Mesothelial cell of epicardium (in vitro differentiated cells): Measurements from ENCODE around the gene KICS2. TPM values are rescaled to one million over a fixed set of nuclear protein-coding genes. Genes with fewer than 3 reads are reported as not detected.
"Not testable (repeated sequence)": the region's sequence is repeated elsewhere in the genome, so short reads cannot be mapped to it uniquely, and the experiment has no call there.

Source experiments
- DNase-seq, 2 experiments: peaks; one replicate each; pipeline ENCODE4 v3.0.0; 2021; ENCODE audit warnings: low spot score in 2 of 2; ENCODE audit not compliant: unreplicated experiment in 2 of 2
- H3K27ac Mint-ChIP-seq: 2 replicates; pipeline ENCODE4 v1.8.0; 2021; ENCODE audit warnings: mixed read lengths
- H3K27me3 Mint-ChIP-seq: 2 replicates; pipeline ENCODE4 v1.8.0; 2021; ENCODE audit warnings: low read depth, mixed read lengths
- H3K36me3 Mint-ChIP-seq: 2 replicates; pipeline ENCODE4 v1.8.0; 2021; ENCODE audit warnings: mixed read lengths
- H3K4me1 Mint-ChIP-seq: 2 replicates; pipeline ENCODE4 v1.8.0; 2021; ENCODE audit warnings: mixed read lengths
- H3K4me3 Mint-ChIP-seq: 2 replicates; pipeline ENCODE4 v1.8.0; 2021; ENCODE audit warnings: mild to moderate bottlenecking, moderate library complexity, mixed read lengths
- H3K9me3 Mint-ChIP-seq: 2 replicates; pipeline ENCODE4 v1.8.0; 2021; ENCODE audit warnings: mixed read lengths
- total RNA-seq: library from RNA; stranded (reverse); gene quantifications from 3 replicates; pipeline ENCODE4 v1.2.1, GENCODE V29; 2021
- TF ChIP-seq, protein P1 (sequence below): fragments of 200-600 bp; sonication (generic); IDR thresholded peaks from one replicate; pipeline ENCODE4 v1.5.0; 2021; ENCODE audit warnings: antibody characterized with exemption; ENCODE audit not compliant: unreplicated experiment

The KICS2 gene
- total RNA-seq, 1 donor from 2014 or later: 7.2 TPM

DNA sequence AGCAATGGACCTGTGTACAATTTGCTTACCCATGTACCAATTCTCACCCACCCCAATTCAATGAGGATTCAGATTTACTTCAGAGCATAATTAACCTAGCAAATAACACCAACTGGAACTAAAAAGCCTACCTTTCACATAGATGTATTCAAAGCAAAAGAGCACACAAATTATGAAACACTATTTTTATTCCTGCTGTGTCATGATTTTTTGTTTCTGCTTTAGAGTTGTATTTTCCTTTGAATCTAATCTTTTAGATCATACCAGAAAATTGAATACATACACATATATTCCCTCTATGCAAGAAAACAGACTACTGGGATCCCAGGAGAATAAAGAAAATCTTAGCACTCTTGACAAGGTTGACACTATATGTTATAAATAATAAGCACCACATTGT is 5.9 kb downstream of the KICS2 start:
- no peak for DNase-seq
- Mint-ChIP-seq H3K9me3 (peaks cover 8% of the 10 kb centered on the region), H3K36me3 (peaks cover 16% of the 10 kb centered on the region), H3K4me1 (peaks cover 9% of the 10 kb centered on the region), H3K4me3 (no peak overlapping the region), H3K27ac (no peak overlapping the region), H3K27me3 (no peaks in the 10 kb centered on the region)
- TF ChIP-seq, protein P1, sequence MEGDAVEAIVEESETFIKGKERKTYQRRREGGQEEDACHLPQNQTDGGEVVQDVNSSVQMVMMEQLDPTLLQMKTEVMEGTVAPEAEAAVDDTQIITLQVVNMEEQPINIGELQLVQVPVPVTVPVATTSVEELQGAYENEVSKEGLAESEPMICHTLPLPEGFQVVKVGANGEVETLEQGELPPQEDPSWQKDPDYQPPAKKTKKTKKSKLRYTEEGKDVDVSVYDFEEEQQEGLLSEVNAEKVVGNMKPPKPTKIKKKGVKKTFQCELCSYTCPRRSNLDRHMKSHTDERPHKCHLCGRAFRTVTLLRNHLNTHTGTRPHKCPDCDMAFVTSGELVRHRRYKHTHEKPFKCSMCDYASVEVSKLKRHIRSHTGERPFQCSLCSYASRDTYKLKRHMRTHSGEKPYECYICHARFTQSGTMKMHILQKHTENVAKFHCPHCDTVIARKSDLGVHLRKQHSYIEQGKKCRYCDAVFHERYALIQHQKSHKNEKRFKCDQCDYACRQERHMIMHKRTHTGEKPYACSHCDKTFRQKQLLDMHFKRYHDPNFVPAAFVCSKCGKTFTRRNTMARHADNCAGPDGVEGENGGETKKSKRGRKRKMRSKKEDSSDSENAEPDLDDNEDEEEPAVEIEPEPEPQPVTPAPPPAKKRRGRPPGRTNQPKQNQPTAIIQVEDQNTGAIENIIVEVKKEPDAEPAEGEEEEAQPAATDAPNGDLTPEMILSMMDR: no peak

GRCh38 chr12:64212119-64212746 is 9.9 kb downstream of the KICS2 start:
- Mint-ChIP-seq H3K27ac (no peak overlapping the region), H3K4me1 (no peaks in the 10 kb centered on the region), H3K4me3 (no peak overlapping the region), H3K9me3 (peaks cover 8% of the 10 kb centered on the region), H3K36me3 (peaks cover 21% of the 10 kb centered on the region), H3K27me3 (no peaks in the 10 kb centered on the region)
- TF ChIP-seq, protein P1: no peak
- DNase-seq: no peak

- TF ChIP-seq, protein P1: no peak
- Mint-ChIP-seq H3K27me3 (no peaks in the 10 kb centered on the region), H3K4me1 (no peaks in the 10 kb centered on the region), H3K4me3 (no peak overlapping the region), H3K27ac (no peak overlapping the region), H3K9me3 (peaks cover 13% of the 10 kb centered on the region), H3K36me3 (peaks cover 24% of the 10 kb centered on the region)
- DNase-seq: no peak
Observed at GRCh38 chr12:64207453-64207852, 14.6 kb downstream of the KICS2 start.

- H3K9me3 Mint-ChIP-seq: peaks cover 5% of the 10 kb centered on the region
- peaks cover 21% of the 10 kb centered on the region for H3K36me3 Mint-ChIP-seq
- TF ChIP-seq, protein P1: no peak
- no peaks in the 10 kb centered on the region for H3K27me3 Mint-ChIP-seq
- no peak overlapping the region for H3K4me3 Mint-ChIP-seq
- no peak overlapping the region for H3K27ac Mint-ChIP-seq
- no peaks in the 10 kb centered on the region for H3K4me1 Mint-ChIP-seq
- DNase-seq: no peak
Observed at GRCh38 chr12:64205542-64205941, 16.6 kb downstream of the KICS2 start.

GRCh38 chr12:64203775-64204174 is 18.3 kb downstream of the KICS2 start:
- peaks cover 5% of the 10 kb centered on the region for H3K9me3 Mint-ChIP-seq
- no peaks in the 10 kb centered on the region for H3K4me1 Mint-ChIP-seq
- no peaks in the 10 kb centered on the region for H3K27me3 Mint-ChIP-seq
- H3K36me3 Mint-ChIP-seq: peaks cover 21% of the 10 kb centered on the region
- no peak for DNase-seq
- H3K27ac Mint-ChIP-seq: no peak overlapping the region
- no peak overlapping the region for H3K4me3 Mint-ChIP-seq
- TF ChIP-seq, protein P1: no peak

- Mint-ChIP-seq H3K9me3 (peaks cover 5% of the 10 kb centered on the region), H3K27me3 (no peaks in the 10 kb centered on the region), H3K4me1 (no peaks in the 10 kb centered on the region), H3K27ac (no peak overlapping the region), H3K4me3 (no peak overlapping the region), H3K36me3 (peaks cover 21% of the 10 kb centered on the region)
- TF ChIP-seq, protein P1: no peak
- DNase-seq: no peak
Observed at GRCh38 chr12:64203036-64203435, 19.1 kb downstream of the KICS2 start.

DNA sequence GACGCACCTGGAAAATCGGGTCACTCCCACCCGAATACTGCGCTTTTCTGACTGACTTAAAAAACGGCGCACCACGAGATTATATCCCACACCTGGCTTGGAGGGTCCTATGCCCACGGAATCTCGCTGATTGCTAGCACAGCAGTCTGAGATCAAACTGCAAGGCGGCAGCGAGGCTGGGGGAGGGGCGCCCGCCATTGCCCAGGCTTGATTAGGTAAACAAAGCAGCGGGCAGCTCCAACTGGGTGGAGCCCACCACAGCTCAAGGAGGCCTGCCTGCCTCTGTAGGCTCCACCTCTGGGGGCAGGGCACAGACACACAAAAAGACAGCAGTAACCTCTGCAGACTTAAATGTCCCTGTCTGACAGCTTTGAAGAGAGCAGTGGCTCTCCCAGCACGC is 26.3 kb downstream of the KICS2 start:
- not testable (repeated sequence) for H3K4me1 Mint-ChIP-seq, H3K9me3 Mint-ChIP-seq, H3K27ac Mint-ChIP-seq, DNase-seq, H3K27me3 Mint-ChIP-seq
- peak overlapping the region; percentile 43 for H3K4me3 Mint-ChIP-seq
- peaks cover 23% of the 10 kb centered on the region for H3K36me3 Mint-ChIP-seq
